GM23338 (cell line): ENCODE measurements around the gene KIAA0753. TPM values are rescaled to one million over a fixed set of nuclear protein-coding genes. Genes with fewer than 3 reads are reported as not detected.

Experiments
- JUNB ChIP-seq: IDR thresholded peaks from one replicate; pipeline ENCODE4 v1.6.1; 2016; ENCODE audit warnings: antibody characterized with exemption; ENCODE audit not compliant: unreplicated experiment
- NANOG ChIP-seq: IDR thresholded peaks from 2 replicates; pipeline ENCODE4 v1.6.1; 2016; ENCODE audit warnings: antibody characterized with exemption, borderline replicate concordance
- ZNF114 ChIP-seq: fragments of 250-450 bp; sonication (Bioruptor Pico); IDR thresholded peaks from 2 replicates; pipeline ENCODE4 v1.5.0; 2020; ENCODE audit warnings: mild to moderate bottlenecking, moderate library complexity
- ZNF331 ChIP-seq: fragments of 250-450 bp; sonication (Bioruptor Pico); IDR thresholded peaks from 2 replicates; pipeline ENCODE4 v1.5.0; 2020; ENCODE audit warnings: low read depth, mild to moderate bottlenecking, moderate library complexity
- ZNF462 ChIP-seq: fragments of 250-450 bp; sonication (Bioruptor Pico); IDR thresholded peaks from 2 replicates; pipeline ENCODE4 v1.5.0; 2020; ENCODE audit warnings: mild to moderate bottlenecking, moderate library complexity
- polyA plus RNA-seq: library from polyadenylated mRNA; unstranded; fragments of >200 nt; fragmentation: Nextera tagmentation; extraction: Ambion mirVana; gene quantifications from 2 replicates; pipeline ENCODE4 v1.2.1, GENCODE V29; 2016
- total RNA-seq: library from RNA; depleted of rRNA; stranded (reverse); fragments of >200 nt; shearing (Covaris generic); gene quantifications from 2 replicates; pipeline ENCODE4 v1.2.3, GENCODE V29; 2014
- TF ChIP-seq, protein P1 (sequence below): IDR thresholded peaks from one replicate; pipeline ENCODE4 v1.6.1; 2018; ENCODE audit warnings: antibody characterized with exemption; ENCODE audit not compliant: unreplicated experiment

KIAA0753 gene
- total and polyA plus RNA-seq, 2 experiments from 2014 or later = 6.0 to 27.8 TPM

- TF ChIP-seq ZNF462 (CRISPR knock-in tag) = no peak
- no peak for TF ChIP-seq ZNF331 (CRISPR knock-in tag)
- TF ChIP-seq JUNB = no peak
- TF ChIP-seq, protein P1, sequence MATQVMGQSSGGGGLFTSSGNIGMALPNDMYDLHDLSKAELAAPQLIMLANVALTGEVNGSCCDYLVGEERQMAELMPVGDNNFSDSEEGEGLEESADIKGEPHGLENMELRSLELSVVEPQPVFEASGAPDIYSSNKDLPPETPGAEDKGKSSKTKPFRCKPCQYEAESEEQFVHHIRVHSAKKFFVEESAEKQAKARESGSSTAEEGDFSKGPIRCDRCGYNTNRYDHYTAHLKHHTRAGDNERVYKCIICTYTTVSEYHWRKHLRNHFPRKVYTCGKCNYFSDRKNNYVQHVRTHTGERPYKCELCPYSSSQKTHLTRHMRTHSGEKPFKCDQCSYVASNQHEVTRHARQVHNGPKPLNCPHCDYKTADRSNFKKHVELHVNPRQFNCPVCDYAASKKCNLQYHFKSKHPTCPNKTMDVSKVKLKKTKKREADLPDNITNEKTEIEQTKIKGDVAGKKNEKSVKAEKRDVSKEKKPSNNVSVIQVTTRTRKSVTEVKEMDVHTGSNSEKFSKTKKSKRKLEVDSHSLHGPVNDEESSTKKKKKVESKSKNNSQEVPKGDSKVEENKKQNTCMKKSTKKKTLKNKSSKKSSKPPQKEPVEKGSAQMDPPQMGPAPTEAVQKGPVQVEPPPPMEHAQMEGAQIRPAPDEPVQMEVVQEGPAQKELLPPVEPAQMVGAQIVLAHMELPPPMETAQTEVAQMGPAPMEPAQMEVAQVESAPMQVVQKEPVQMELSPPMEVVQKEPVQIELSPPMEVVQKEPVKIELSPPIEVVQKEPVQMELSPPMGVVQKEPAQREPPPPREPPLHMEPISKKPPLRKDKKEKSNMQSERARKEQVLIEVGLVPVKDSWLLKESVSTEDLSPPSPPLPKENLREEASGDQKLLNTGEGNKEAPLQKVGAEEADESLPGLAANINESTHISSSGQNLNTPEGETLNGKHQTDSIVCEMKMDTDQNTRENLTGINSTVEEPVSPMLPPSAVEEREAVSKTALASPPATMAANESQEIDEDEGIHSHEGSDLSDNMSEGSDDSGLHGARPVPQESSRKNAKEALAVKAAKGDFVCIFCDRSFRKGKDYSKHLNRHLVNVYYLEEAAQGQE = no peak
- no peak for TF ChIP-seq ZNF114 (CRISPR knock-in tag)
- TF ChIP-seq NANOG = no peak
Observed at GRCh38 chr17:6530324-6530920, 110.1 kb downstream of the KIAA0753 start (continued).
